Measurements from ENCODE around the gene DNLZ.

The DNLZ gene

DNA sequence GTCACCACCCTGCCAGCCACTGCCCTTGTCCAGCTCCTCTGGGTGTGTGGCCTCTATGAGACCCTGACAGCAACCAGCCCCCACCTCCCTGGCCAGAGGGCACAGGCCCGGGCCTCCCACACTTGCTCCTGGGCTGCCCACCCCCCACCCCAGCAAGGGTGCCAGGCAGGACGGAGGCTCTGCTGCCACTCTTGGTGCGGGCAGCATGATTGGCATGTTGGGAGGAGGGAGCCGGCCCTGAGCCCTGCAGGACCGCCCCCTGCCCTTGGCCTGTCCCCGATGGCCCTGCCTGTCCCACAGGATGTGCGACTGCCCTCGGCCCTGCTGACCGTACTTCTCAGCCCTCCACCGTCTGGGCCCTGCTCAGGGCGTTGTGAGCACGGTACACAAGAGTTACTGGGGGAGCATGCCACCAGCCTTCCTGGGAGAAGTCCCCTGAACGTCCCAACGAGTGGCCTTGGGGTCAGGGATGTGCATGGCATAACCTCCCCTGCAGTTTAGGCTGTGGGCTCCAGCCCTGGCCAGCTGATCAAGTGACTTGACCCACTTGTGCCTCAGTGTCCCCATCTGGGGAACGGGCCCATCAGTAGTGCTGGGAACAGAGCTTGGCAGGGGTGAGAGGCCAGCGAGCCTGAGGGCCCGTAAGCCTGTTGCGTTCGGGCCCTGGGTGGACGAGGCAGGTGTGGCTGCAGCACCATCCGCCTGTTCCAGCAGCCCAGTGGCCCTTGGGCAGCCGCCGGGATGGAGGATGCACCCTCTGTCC is 20.2 kb downstream of the DNLZ start:
- no peak for TF ChIP-seq EZH2phosphoT487 (IDR thresholded peaks at IDR 0.05; ENCODE audit: low read depth)
- TF ChIP-seq, protein P1, sequence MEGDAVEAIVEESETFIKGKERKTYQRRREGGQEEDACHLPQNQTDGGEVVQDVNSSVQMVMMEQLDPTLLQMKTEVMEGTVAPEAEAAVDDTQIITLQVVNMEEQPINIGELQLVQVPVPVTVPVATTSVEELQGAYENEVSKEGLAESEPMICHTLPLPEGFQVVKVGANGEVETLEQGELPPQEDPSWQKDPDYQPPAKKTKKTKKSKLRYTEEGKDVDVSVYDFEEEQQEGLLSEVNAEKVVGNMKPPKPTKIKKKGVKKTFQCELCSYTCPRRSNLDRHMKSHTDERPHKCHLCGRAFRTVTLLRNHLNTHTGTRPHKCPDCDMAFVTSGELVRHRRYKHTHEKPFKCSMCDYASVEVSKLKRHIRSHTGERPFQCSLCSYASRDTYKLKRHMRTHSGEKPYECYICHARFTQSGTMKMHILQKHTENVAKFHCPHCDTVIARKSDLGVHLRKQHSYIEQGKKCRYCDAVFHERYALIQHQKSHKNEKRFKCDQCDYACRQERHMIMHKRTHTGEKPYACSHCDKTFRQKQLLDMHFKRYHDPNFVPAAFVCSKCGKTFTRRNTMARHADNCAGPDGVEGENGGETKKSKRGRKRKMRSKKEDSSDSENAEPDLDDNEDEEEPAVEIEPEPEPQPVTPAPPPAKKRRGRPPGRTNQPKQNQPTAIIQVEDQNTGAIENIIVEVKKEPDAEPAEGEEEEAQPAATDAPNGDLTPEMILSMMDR (IDR thresholded peaks at IDR 0.05; ENCODE audit: low read depth, low read length), result no peak
- Histone ChIP-seq H3K4me2 (ENCODE audit: low read length) (no peak overlapping the region), H3K9me3 (ENCODE audit: insufficient read depth, low read length) (no peaks in the 10 kb centered on the region), H4K20me1 (ENCODE audit: insufficient read depth, low read length) (no peaks in the 10 kb centered on the region), H3K9ac (ENCODE audit: low read length) (no peak overlapping the region), H3K79me2 (ENCODE audit: low read length) (no peaks in the 10 kb centered on the region), H3K4me1 (ENCODE audit: low read length) (no peaks in the 10 kb centered on the region), H2AFZ (ENCODE audit: low read depth, low read length) (no peak overlapping the region), H3K27ac (ENCODE audit: low read length) (no peak overlapping the region), H3K36me3 (replicated peaks; ENCODE audit: low read depth, low read length) (no peaks in the 10 kb centered on the region), H3K27me3 (ENCODE audit: low read depth, low read length) (no peaks in the 10 kb centered on the region), H3K4me3 (ENCODE audit: low read length) (no peak overlapping the region)

DNA sequence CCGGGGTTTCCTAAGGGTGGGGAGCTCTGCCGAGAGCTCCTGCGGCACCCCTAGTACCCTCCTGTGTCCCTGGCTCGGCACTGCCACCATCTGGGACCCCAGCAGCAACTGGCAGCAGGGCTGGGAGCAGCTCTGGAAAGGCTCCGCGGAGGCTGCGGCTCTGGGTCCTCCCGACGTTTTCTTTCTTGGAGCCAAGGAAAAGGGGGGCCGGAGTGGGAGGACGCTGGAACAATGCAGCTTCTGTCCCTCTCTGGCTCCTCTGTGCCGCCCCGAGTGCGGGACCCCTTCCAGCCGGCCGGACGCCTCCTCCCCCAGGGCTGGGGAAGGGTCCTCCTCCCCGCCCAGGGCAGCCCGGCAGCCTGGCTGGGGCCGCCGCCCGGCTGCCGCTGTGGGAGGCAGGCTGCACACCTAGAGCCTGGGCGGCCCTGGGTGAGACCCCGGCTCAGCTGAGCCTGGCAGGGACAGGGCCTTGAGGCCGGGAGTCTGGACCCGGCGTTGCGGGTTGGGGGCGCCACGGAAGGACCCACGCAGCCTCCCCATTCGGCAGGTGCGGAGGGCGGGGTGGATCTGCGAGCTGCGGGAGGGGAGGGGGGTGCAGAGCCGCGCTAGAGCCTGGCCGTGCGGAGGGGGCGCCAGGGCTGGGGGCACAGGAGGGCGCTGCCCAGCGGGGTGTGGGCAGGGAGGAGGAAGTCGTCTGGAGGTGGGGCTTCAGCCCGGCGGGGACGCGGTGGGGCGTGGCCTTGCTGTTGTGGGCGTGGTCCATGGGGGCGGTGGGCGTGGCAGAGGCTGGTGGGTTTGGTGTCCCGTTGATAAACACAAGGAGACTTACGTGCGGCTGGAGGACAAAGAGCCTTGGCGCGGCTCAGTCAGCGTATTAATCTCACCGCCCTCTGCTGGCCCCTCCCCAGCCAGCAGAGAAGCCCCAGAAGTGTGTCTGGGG is 21.1 kb downstream of the DNLZ start:
- no peaks in the 10 kb centered on the region for H3K27me3 ChIP-seq (ENCODE audit: low read depth, low read length)
- no peaks in the 10 kb centered on the region for H3K4me1 ChIP-seq (ENCODE audit: low read length)
- no peaks in the 10 kb centered on the region for H3K79me2 ChIP-seq (ENCODE audit: low read length)
- no peak for TF ChIP-seq EZH2phosphoT487 (IDR thresholded peaks at IDR 0.05; ENCODE audit: low read depth)
- TF ChIP-seq, protein P1 (IDR thresholded peaks at IDR 0.05; ENCODE audit: low read depth, low read length), result no peak
- H2AFZ ChIP-seq (ENCODE audit: low read depth, low read length), result no peak overlapping the region
- H3K9ac ChIP-seq (ENCODE audit: low read length), result no peak overlapping the region
- H3K9me3 ChIP-seq (ENCODE audit: insufficient read depth, low read length), result no peaks in the 10 kb centered on the region
- H3K4me3 ChIP-seq (ENCODE audit: low read length), result no peak overlapping the region
- H3K36me3 ChIP-seq (replicated peaks; ENCODE audit: low read depth, low read length), result no peaks in the 10 kb centered on the region
- no peaks in the 10 kb centered on the region for H4K20me1 ChIP-seq (ENCODE audit: insufficient read depth, low read length)
- H3K27ac ChIP-seq (ENCODE audit: low read length), result no peak overlapping the region
- H3K4me2 ChIP-seq (ENCODE audit: low read length), result no peak overlapping the region

DNA sequence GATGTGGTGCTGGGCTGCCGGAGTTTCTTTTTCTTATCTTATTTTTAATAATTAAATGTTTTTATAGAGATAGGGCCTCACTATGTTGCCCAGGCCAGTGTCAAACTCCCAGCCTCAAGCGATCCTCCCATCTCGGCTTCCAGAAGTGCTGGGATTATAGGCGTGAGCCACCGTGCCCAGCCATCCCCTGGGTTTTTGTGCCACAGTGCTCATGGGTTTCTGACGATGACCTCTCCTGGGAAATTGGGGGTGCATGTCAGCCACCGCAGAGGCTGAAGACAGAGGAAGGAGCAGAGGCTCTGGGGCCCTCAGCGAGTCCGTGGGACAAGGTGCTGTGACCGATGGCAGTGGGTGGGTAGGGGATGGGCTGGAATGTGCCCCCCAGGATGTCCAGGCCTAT is 21.8 kb downstream of the DNLZ start:
- Histone ChIP-seq H4K20me1 (ENCODE audit: insufficient read depth, low read length) (no peaks in the 10 kb centered on the region), H3K9ac (ENCODE audit: low read length) (no peak overlapping the region)

More for the DNA sequence above, 21.8 kb downstream of the DNLZ start:
- Histone ChIP-seq H3K4me2 (ENCODE audit: low read length) (no peak overlapping the region), H2AFZ (ENCODE audit: low read depth, low read length) (no peak overlapping the region), H3K9me3 (ENCODE audit: insufficient read depth, low read length) (no peaks in the 10 kb centered on the region), H3K27ac (ENCODE audit: low read length) (no peak overlapping the region), H3K36me3 (replicated peaks; ENCODE audit: low read depth, low read length) (no peaks in the 10 kb centered on the region), H3K79me2 (ENCODE audit: low read length) (no peaks in the 10 kb centered on the region), H3K4me3 (ENCODE audit: low read length) (no peak overlapping the region), H3K27me3 (ENCODE audit: low read depth, low read length) (no peaks in the 10 kb centered on the region), H3K4me1 (ENCODE audit: low read length) (no peaks in the 10 kb centered on the region)
- no peak for TF ChIP-seq EZH2phosphoT487 (IDR thresholded peaks at IDR 0.05; ENCODE audit: low read depth)
- TF ChIP-seq, protein P1 (IDR thresholded peaks at IDR 0.05; ENCODE audit: low read depth, low read length), result no peak

Data from OCI-LY3 (cell line).